OCI-LY1 (cell line): ENCODE data around the gene CPNE1.

Source experiments
- CTCF ChIP-seq: fragments of 200-600 bp; sonication (generic), shearing (Covaris generic); IDR thresholded peaks from 2 replicates; pipeline ENCODE4 v1.5.1; 2017; ENCODE audit warnings: mild to moderate bottlenecking, antibody characterized with exemption, low read length, moderate library complexity, mixed read lengths
- EZH2 ChIP-seq: fragments of 200-600 bp; sonication (generic), shearing (Covaris generic); IDR thresholded peaks from 2 replicates; pipeline ENCODE4 v1.8.0; 2017; ENCODE audit warnings: borderline replicate concordance, mixed run types, mild to moderate bottlenecking, antibody characterized with exemption, low read length, moderate library complexity, mixed read lengths

GRCh38 chr20:35597186-35597585 is 67.5 kb downstream of the CPNE1 start:
- TF ChIP-seq CTCF (no peak), EZH2 (no peak)
